ENCODE data around the gene MTFR2. TPM values are rescaled to one million over a fixed set of nuclear protein-coding genes. Genes with fewer than 3 reads are reported as not detected.

MTFR2 gene
- total RNA-seq, 1 donor from 2014 or later, result 0.79 TPM

- no peak overlapping the region for H3K4me3 ChIP-seq (ENCODE audit: low read depth, low read length)
- H3K36me3 ChIP-seq (ENCODE audit: control insufficient read depth, insufficient read depth, low read length), result no peaks in the 10 kb centered on the region
- H3K27me3 ChIP-seq (ENCODE audit: control insufficient read depth, insufficient read depth, low read length), result no peaks in the 10 kb centered on the region
- no peak for FAIRE-seq
- peak; percentile 13 for DNase-seq (ENCODE audit: low read depth)
- TF ChIP-seq CTCF (IDR thresholded peaks at IDR 0.05; ENCODE audit: insufficient read depth, low read length, severe bottlenecking), result no peak
These were observed 40.6 kb downstream of the MTFR2 start for GRCh38 chr6:136209496-136209895.

GRCh38 chr6:136208783-136209182 lies 41.3 kb downstream of the MTFR2 start:
- Histone ChIP-seq H3K27me3 (ENCODE audit: control insufficient read depth, insufficient read depth, low read length) (no peaks in the 10 kb centered on the region), H3K36me3 (ENCODE audit: control insufficient read depth, insufficient read depth, low read length) (no peaks in the 10 kb centered on the region), H3K4me3 (ENCODE audit: low read depth, low read length) (no peak overlapping the region)
- no peak for FAIRE-seq
- TF ChIP-seq CTCF (IDR thresholded peaks at IDR 0.05; ENCODE audit: insufficient read depth, low read length, severe bottlenecking), result no peak
- DNase-seq (ENCODE audit: low read depth), result no peak

GRCh38 chr6:136201732-136202131 lies 48.4 kb downstream of the MTFR2 start:
- H3K27me3 ChIP-seq (ENCODE audit: control insufficient read depth, insufficient read depth, low read length), result no peaks in the 10 kb centered on the region
- H3K36me3 ChIP-seq (ENCODE audit: control insufficient read depth, insufficient read depth, low read length), result no peaks in the 10 kb centered on the region
- FAIRE-seq (no peak), DNase-seq (ENCODE audit: low read depth) (peak; percentile 41)
- no peak overlapping the region for H3K4me3 ChIP-seq (ENCODE audit: low read depth, low read length)
- TF ChIP-seq CTCF (IDR thresholded peaks at IDR 0.05; ENCODE audit: insufficient read depth, low read length, severe bottlenecking), result peak; percentile 25

GRCh38 chr6:136192902-136193301 lies 57.2 kb downstream of the MTFR2 start:
- FAIRE-seq (no peak), DNase-seq (ENCODE audit: low read depth) (no peak)
- no peaks in the 10 kb centered on the region for H3K36me3 ChIP-seq (ENCODE audit: control insufficient read depth, insufficient read depth, low read length)
- no peak overlapping the region for H3K4me3 ChIP-seq (ENCODE audit: low read depth, low read length)
- no peaks in the 10 kb centered on the region for H3K27me3 ChIP-seq (ENCODE audit: control insufficient read depth, insufficient read depth, low read length)
- TF ChIP-seq CTCF (IDR thresholded peaks at IDR 0.05; ENCODE audit: insufficient read depth, low read length, severe bottlenecking), result no peak

- H3K36me3 ChIP-seq (ENCODE audit: control insufficient read depth, insufficient read depth, low read length), result no peaks in the 10 kb centered on the region
- FAIRE-seq, result no peak
These were observed 58.4 kb downstream of the MTFR2 start for GRCh38 chr6:136191606-136192312.

More at GRCh38 chr6:136191606-136192312, 58.4 kb downstream of the MTFR2 start:
- TF ChIP-seq CTCF (IDR thresholded peaks at IDR 0.05; ENCODE audit: insufficient read depth, low read length, severe bottlenecking), result no peak
- H3K27me3 ChIP-seq (ENCODE audit: control insufficient read depth, insufficient read depth, low read length), result no peaks in the 10 kb centered on the region
- H3K4me3 ChIP-seq (ENCODE audit: low read depth, low read length), result no peak overlapping the region
- no peak for DNase-seq (ENCODE audit: low read depth)
